Activated CD4-positive, CD25-positive, alpha-beta regulatory T cell treated with anti-CD3 and anti-CD28 coated beads, Interleukin-2, amount 50 U/mL, for 16 hours (primary cell): Measurements from ENCODE around the gene MRPS31.
"Not testable (repeated sequence)": the region's sequence is repeated elsewhere in the genome, so short reads cannot be mapped to it uniquely, and the experiment has no call there.

Source experiments
- DNase-seq: peaks from one replicate; pipeline ENCODE4 v3.0.0-alpha.2; 2020; ENCODE audit warnings: low read depth, low spot score

MRPS31 gene

DNA sequence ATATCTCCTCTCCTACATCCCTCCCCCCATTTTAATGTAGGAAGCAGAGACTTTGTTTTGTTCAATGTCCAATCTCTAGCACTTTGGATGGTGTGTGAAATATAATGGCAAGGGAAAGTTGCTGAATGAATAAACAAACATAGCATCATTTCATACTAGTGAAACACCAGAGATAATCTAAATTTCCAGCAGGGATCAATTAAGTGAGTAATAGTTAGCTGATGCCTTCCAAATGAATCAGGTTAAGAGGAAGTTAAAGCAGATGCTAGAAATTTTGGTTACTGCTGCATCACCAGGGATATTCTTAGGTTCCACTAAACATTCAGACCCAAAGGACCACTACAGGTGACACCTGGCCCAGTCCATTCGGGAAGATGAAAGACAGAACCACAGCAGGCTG is 8.1 kb downstream of the MRPS31 start:
- no peak for DNase-seq

DNA sequence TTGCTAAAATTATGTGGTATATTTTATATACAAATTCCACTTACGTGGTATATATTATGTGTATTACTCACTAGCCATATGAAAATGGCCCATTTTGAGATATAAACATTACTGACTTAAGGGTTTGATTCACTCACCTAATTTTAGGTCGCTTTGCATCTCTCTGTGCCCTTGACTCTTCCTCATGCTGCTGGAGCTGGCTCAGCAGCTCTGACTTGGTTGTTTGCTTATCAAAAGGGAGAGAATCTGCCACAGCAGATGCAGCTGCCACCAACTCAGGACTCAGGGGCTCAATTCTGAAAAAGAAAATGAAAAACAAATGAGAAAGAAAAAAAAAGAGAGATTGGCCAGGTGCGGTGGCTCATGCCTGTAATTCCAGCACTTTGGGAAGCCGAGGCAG is 12.2 kb downstream of the MRPS31 start:
- DNase-seq: no peak

DNA sequence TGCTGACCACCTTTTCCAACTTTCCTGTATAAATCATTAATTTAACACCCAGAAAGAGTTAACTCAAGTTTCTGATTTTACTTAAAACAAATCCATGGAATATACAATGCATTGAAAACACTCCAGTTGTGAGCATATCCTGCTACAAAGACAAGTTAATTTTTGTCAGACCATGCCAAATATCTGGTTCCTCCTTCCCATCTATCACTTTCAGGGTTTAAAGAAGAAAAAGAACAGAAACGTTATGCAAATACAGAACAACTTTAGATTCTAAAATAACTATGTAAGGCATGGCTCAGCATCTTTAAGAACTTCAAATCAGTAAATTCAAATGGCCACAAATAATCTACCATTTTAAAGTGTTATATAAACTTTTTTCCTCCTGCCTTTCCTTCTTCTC is 14.9 kb downstream of the MRPS31 start:
- DNase-seq: no peak

DNA sequence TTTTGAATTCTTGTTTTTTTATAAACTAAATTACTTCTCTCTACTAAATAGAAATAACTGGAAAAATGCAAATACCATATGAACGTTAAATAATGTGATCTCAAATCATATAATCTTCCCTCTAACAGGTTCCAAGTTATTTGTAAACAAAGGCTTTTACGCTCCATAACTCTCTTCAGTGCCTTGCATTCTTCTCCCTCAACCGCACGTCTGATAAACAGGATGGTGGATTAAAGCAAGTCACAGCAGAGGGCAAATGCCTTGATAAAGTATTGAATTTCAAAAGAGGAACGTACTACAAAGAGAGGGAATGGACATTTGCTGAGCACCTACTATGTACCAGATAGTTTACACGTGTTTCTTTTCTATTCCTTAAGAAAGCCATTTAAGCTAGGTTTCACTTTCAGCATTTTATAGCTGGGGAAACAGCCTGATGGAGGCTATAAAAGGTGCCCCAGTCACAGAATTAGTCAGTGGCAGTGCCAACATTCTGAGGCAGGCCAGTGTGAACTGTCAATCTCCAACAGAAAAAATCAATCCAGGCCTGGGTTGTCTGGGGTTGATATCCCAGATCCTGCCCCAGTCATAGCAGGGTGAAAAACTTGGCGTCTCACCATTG is 15.8 kb downstream of the MRPS31 start:
- DNase-seq: no peak

DNA sequence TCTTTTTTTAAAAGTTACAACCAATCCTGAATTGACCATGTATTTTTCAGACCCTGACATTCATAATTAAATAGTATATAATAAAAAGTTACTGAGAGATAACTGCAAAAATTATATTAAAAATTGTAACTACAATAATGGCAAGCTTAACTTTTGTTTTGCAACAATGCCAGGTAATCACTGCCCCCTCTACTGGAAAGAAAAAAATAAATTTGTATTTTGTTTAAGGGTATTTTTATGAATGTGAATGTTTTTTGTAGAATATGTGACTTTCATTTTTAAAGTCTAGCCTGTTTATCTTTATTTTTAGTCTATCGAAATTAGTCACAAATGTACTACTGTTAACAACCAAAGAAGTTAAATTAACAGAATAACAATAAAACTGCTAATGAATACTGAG is 21.7 kb downstream of the MRPS31 start:
- no peak for DNase-seq

DNA sequence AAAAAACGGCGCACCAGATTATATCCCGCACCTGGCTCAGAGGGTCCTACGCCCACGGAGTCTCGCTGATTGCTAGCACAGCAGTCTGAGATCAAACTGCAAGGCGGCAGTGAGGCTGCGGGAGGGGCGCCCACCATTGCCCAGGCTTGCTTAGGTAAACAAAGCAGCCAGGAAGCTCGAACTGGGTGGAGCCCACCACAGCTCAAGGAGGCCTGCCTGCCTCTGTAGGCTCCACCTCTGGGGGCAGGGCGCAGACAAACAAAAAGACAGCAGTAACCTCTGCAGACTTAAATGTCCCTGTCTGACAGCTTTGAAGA is 35.8 kb downstream of the MRPS31 start:
- not testable (repeated sequence) for DNase-seq

DNA sequence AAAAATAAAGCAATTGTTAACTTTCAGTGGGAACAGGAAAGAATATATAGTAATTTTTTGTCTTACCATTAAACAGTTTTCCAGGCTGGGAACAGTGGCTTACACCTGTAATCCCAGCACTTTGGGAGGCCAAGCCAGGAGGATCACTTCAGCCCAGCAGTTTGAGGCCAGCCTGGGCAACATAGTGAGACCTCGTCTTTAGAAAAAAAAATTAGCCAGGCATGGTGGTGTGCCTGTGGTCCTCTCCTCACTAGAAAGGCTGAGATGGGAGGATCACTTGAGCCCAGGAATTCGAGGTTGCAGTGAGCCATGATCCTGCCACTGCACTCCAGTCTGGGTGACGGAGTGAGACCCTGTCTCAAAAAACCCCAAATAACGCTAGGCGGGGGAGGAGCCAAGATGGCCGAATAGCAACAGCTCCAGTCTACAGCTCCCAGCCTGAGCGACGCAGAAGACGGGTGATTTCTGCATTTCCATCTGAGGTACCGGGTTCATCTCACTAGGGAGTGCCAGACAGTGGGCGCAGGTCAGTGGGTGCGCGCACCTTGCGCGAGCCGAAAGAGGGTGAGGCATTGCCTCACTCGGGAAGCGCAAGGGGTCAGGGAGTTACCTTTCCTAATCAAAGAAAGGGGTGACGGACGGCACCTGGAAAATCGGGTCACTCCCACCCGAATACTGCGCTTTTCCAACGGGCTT is 36.3 kb downstream of the MRPS31 start:
- DNase-seq: not testable (repeated sequence)

DNA sequence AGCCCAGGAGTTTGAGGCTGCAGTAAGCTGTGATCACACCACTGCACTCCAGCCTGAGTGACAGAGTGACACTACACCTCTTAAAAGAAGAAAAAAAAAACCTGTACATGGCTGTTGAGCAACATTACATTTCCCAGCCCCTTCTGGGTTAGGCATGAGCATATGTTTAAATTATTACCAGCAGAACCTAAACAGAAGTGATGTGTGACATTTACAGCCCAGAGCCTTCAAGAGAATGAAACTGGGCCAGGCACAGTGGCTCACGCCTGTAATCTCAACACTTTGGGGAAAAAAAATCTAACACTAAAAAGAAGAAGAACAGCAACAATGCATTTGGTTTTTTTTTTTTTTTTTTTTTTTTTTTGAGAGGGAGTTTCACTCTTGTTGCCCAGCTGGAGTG is 38.3 kb downstream of the MRPS31 start:
- DNase-seq: no peak

DNA sequence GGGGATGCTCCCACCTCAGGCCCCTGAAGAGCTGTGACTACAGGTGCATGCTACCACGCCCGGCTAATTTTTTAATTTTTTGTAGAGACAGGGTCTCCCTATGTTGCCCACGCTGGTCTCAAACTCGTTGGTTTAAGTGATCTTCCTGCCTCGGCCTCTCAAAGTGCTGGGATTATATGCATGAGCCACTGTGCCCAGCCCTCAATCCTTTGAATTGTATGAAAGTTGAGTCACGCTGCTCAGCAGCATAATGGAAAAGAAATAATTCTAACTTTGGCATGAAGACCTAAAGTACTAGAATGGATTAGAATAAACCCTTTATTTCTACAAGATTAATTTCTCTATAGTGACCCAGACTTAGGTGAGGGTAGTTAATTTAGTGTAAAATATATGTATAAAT is 42.4 kb downstream of the MRPS31 start:
- no peak for DNase-seq

DNA sequence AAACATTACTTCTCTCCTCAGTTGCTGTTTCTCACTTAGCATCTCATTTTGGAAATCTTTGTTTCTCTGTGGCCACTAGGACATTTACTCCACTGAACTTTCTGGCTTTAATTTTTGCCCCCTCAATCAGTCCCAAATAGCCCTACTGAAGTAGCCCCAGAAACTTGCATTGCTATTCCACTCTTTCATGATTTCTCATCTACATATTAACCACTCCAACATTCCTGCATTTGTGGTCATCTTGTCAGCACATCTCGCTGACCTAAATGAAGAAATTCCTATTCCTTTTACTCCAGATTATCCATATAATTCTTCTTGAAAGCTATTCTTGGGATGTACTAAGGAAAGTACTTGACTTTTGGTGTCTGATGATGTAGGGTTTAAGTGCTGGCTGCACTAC is 56.6 kb downstream of the MRPS31 start:
- DNase-seq: not testable (repeated sequence)

DNA sequence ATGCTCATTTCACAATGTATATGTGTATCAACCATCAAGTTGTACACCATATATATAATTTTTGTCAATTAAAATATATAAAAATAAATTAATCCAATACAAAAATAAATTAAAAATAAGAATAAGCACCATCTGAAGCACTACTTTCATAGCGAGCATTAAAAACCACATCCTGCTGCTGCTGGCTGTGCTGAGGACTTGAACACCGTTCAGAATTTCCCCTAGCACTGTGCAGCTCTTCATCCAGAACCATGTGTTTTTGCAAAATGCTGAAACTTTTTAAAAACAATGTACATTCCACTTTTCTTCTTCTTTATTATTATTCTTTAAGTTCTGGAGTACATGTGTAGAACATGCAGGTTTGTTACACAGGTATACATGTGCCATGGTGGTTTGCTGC is 64.6 kb downstream of the MRPS31 start:
- DNase-seq: no peak

DNA sequence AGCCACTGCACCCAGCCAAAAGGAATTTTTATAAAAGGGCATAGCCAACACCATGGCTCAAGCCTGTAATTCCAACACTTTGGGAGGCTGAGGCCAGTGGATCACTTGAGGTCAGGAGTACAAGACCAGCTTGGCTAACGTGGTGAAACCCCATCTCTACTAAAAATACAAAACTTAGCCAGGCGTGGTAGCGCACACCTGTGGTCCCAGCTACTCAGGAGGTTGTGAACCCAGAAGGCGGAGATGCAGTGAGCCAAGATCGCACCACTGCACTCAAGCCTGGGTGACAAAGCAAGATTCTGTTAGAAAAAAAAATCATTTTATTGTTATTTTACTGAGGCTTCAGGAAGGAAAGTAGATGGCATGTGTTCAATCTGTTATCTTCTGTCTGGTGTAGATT is 73.3 kb downstream of the MRPS31 start:
- no peak for DNase-seq

DNA sequence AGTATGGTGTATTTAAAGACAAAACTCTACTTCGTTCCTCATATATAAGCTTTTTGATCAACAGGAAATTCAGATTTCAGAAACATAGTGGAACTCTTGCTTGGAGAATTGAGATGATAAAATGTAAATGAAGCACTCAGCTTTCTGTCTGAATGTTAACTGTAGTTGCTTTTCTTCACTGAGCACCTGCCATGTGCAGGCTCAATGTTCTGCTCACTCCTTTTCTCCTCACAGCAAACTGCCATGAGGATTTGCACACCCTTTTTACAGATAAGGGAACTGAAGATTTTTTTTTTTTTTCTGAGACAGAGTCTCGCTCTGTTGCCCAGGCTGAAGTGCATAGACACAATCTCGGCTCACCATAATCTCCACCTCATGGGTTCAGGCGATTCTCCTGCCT is 76.6 kb downstream of the MRPS31 start:
- no peak for DNase-seq

DNA sequence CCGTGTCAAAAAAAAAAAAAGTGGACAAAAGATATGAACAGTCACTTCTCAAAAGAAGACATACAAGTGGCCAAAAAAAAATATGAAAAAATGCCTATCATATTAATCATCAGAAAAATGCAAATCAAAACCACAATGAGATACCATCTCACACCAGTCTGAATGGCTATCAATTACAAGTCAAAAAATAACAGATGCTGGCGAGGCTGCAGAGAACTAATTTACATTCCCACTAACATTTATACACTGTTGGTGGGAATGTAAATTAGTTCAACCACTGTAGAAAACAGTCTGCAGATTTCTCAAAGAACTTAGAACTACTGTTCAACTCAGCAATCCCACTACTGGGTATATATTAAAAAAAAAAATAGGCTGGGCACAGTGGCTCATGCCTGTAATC is 78.0 kb downstream of the MRPS31 start:
- DNase-seq: no peak

DNA sequence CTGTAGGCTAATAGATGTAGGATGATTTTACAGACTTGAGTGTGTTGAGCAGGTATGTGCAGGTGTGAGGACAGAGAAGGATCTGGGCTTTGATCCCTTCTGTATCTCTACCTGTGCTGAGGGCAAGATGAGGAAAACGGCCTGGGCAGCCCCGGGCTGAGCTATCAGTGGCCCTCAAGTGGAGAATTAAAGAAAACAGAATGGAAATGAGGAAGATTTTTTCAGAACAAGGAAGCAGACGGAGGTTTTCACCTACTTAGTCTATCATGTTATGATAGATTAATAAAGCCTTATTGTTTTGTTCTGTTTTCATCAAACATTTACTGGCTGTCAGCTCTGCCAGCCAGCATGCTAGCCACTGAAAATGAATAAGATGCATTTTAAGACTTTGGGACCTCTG is 82.2 kb downstream of the MRPS31 start:
- no peak for DNase-seq

DNA sequence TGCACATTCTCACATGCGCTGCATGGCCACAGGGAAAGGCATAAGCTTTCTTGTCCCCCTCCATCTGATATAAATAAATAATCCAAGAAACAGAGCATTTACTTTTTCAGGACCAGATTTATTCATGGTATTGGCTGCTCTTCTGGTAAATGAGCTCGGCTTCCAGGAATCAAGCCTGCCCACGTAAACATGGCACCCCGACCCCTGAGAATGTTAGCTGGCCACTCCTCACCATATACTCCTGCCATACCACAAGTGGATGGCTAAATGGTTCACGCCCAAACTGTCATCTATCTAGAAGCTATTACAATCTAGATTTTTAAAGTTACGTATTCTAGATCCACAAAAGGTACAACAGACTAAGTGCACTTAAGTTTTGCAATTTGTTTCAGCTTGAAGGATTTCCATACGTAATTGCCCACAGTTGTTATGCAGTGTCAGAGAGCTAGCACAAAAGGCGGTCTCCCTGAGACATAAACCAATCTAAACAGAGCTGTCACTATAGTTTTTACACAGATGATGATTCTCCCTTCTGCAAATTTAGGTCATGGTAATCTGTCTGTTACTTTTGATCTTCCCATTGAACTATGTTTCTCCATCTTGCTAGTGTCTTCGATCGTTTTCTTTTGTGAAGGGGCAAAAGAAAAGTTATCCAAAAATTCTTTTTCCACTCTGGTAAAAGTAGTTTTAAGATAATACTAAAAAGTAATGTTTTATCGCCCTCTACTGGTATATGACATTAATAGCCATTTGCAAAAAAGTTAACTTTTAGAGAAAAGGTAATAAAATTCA is 88.3 kb downstream of the MRPS31 start:
- DNase-seq: no peak

DNA sequence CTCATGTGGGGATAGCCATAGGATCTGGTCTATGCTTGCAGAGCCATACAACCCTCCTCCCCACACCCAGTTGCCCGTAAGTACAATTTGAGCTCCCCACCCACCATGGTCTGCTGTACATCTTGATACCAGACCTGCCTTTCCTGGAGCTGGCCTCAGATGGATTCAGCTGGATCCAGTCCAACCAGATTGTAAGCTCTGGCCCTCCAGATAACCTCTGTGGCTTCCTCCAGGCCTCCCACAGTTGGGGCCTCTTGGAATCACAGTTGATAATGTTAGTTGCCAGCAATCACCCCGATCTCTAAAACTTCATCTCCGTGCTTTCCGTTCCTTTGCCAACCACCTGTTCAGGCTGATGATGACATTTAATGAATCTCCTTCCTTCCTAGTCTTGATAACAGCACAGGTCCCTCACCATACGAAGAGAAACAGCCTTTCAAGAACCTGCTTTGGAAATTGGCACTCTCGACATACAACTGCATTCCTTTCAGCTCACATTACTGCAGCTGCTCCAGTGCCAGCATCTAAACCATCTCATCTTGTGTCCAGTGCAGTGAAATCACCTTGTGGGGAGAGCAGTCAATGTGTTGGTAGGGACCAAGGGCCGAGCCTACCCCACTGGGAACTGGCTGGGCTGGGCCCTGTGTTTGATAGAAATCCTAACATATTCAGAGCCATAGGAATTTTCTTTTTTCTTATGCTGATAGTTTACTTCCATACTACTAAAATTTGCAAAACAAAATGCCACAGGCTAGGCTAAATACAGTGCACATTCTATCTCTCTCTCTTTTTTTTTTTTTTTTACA is 89.4 kb downstream of the MRPS31 start:
- DNase-seq: no peak

DNA sequence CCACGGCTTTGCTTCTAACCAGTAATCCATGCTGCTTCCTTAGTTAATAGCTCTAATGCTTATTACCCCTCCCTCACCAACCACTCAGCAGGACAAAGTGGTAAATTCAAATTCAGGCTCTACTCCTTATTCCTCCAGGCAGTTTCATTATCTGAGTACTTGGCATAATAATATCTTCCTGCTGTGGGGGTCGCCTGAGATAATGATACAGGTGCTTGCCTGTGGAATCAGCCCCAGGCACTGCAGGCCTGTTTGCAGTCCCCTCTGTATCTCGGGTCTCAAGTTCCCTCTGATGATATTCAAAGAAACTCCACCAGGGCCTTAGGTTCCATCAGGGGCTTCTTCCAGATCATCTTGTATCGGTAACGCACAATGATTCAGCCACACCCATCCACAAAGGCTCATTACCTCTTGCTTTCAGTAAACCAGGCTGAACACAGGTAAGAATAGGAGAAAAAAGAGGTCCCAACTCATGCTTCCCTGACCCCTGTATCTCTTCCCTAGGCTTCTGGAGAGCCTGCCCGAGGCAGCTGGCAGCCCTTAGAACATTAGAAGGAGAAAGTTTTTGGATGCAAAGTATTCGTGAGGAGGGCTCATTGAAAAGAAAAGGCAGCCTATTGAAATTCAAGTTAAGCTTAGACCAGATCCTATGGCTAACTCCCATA is 90.2 kb downstream of the MRPS31 start:
- DNase-seq: no peak

DNA sequence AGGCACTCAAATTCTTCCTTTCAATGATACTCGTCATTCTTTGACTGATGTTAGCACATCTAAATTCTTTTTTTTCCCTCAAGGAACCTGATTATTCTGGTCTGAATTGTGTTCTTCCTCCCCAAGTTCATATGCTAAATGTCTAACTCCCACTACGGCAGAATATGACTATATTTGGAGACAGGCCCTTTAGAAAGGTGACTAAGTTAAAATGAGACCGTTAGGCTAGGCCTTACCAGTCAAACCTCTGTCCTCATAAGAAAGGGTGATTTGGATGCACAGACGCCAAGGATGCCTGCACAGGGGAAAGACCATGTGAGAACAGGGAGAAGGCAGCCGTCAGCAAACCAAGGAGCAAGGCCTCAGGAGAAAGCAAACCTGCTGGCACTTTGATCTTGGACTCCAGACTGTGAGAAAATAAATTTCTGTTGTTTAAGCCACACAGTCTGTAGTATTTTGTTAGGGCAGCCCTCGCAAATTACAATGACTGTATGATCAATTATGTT is 91.5 kb downstream of the MRPS31 start:
- DNase-seq: no peak
